ENCODE measurements around the gene CCR5AS.
A peak's percentile ranks its signal among the peaks of the same experiment; 100 is the strongest.

CCR5AS gene

GRCh38 chr3:46368569-46368968 is 38.3 kb downstream of the CCR5AS start:
- Mint-ChIP-seq H3K27ac (peak overlapping the region in 4 of 10 donors; percentile 25 to 90 (median 60)), H3K36me3 (no peaks in the 10 kb centered on the region), H3K4me1 (peaks cover 9 to 48% (median 23%) of the 10 kb centered on the region in 4 donors), H3K27me3 (peaks cover 0 to 3% (median 0%) of the 10 kb centered on the region in 5 donors), H3K4me3 (peak overlapping the region in 4 of 10 donors; percentile 11 to 52 (median 28)), H3K9me3 (no peaks in the 10 kb centered on the region)
- peak in 5 of 10 donors; percentile 23 to 45 (median 43) for DNase-seq
- POLR2A ChIA-PET: no interaction called here
- ATAC-seq: peak; percentile 39 to 63

GRCh38 chr3:46367811-46368210 is 39.1 kb downstream of the CCR5AS start:
- DNase-seq (no peak), ATAC-seq (no peak)
- Mint-ChIP-seq H3K36me3 (no peaks in the 10 kb centered on the region), H3K27me3 (no peaks in the 10 kb centered on the region), H3K4me1 (peaks cover 7 to 46% (median 23%) of the 10 kb centered on the region in 4 donors), H3K27ac (peak overlapping the region in 3 of 10 donors; percentile 68 to 90 (median 69)), H3K9me3 (no peaks in the 10 kb centered on the region), H3K4me3 (peak overlapping the region in 1 of 10 donors; percentile 62)
- POLR2A ChIA-PET: no interaction called here

GRCh38 chr3:46365737-46366524 is 40.9 kb downstream of the CCR5AS start:
- no peak for ATAC-seq
- peak overlapping the region in 2 of 10 donors; percentile 7 to 25 for H3K27ac Mint-ChIP-seq
- H3K36me3 Mint-ChIP-seq: no peaks in the 10 kb centered on the region
- no peaks in the 10 kb centered on the region for H3K27me3 Mint-ChIP-seq
- POLR2A ChIA-PET: no interaction called here
- no peak overlapping the region for H3K4me3 Mint-ChIP-seq
- peaks cover 7 to 43% (median 22%) of the 10 kb centered on the region in 4 donors for H3K4me1 Mint-ChIP-seq
- no peaks in the 10 kb centered on the region for H3K9me3 Mint-ChIP-seq
- no peak for DNase-seq

- POLR2A ChIA-PET: interaction anchor here (0.6 kb wide), 1 partner anchor 24 kb away, joined by 3 read pairs; no protein-coding TSS in a partner anchor
- no peaks in the 10 kb centered on the region for H3K9me3 Mint-ChIP-seq
- no peaks in the 10 kb centered on the region for H3K36me3 Mint-ChIP-seq
- ATAC-seq (no peak), DNase-seq (no peak)
- no peak overlapping the region for H3K27ac Mint-ChIP-seq
- no peak overlapping the region for H3K4me3 Mint-ChIP-seq
- no peaks in the 10 kb centered on the region for H3K27me3 Mint-ChIP-seq
- H3K4me1 Mint-ChIP-seq: peaks cover 2 to 45% (median 16%) of the 10 kb centered on the region in 4 donors
These were observed 41.8 kb downstream of the CCR5AS start for GRCh38 chr3:46365041-46365440.

GRCh38 chr3:46361408-46362283 is 45.2 kb downstream of the CCR5AS start:
- ATAC-seq: no peak
- Mint-ChIP-seq H3K4me1 (peaks cover 0 to 40% (median 3%) of the 10 kb centered on the region in 4 donors), H3K36me3 (no peaks in the 10 kb centered on the region), H3K27me3 (peaks cover 0 to 9% (median 0%) of the 10 kb centered on the region in 5 donors), H3K4me3 (no peak overlapping the region), H3K27ac (peak overlapping the region in 4 of 10 donors; percentile 25 to 66 (median 36)), H3K9me3 (no peaks in the 10 kb centered on the region)
- POLR2A ChIA-PET: no interaction called here
- DNase-seq: no peak

GRCh38 chr3:46360907-46361306 is 46.0 kb downstream of the CCR5AS start:
- peaks cover 0 to 42% (median 3%) of the 10 kb centered on the region in 4 donors for H3K4me1 Mint-ChIP-seq
- H3K27me3 Mint-ChIP-seq: peaks cover 0 to 14% (median 0%) of the 10 kb centered on the region in 5 donors
- no peaks in the 10 kb centered on the region for H3K9me3 Mint-ChIP-seq
- ATAC-seq (no peak), DNase-seq (no peak)
- peak overlapping the region in 2 of 10 donors; percentile 2 to 17 for H3K4me3 Mint-ChIP-seq
- POLR2A ChIA-PET: no interaction called here
- no peaks in the 10 kb centered on the region for H3K36me3 Mint-ChIP-seq
- H3K27ac Mint-ChIP-seq: peak overlapping the region in 1 of 10 donors; percentile 25

- POLR2A ChIA-PET: interaction anchor here (1.3 kb wide), 1 partner anchor 9 kb away, joined by 3 read pairs; no protein-coding TSS in a partner anchor
- H3K4me3 Mint-ChIP-seq: no peak overlapping the region
- H3K4me1 Mint-ChIP-seq: peaks cover 4 to 51% (median 8%) of the 10 kb centered on the region in 4 donors
- H3K36me3 Mint-ChIP-seq: no peaks in the 10 kb centered on the region
- no peaks in the 10 kb centered on the region for H3K9me3 Mint-ChIP-seq
- DNase-seq (no peak), ATAC-seq (no peak)
- peaks cover 0 to 21% (median 4%) of the 10 kb centered on the region in 5 donors for H3K27me3 Mint-ChIP-seq
- peak overlapping the region in 2 of 10 donors; percentile 56 to 78 for H3K27ac Mint-ChIP-seq
These were observed 47.0 kb downstream of the CCR5AS start for GRCh38 chr3:46359733-46360493.

- peaks cover 0 to 25% (median 4%) of the 10 kb centered on the region in 5 donors for H3K27me3 Mint-ChIP-seq
- ATAC-seq (no peak), DNase-seq (no peak)
- no peaks in the 10 kb centered on the region for H3K9me3 Mint-ChIP-seq
- no peaks in the 10 kb centered on the region for H3K36me3 Mint-ChIP-seq
- H3K27ac Mint-ChIP-seq: peak overlapping the region in 1 of 10 donors; percentile 32
- POLR2A ChIA-PET: no interaction called here
- no peak overlapping the region for H3K4me3 Mint-ChIP-seq
- H3K4me1 Mint-ChIP-seq: peaks cover 11 to 64% (median 20%) of the 10 kb centered on the region in 4 donors
These were observed 48.4 kb downstream of the CCR5AS start for GRCh38 chr3:46358466-46358865.

- Mint-ChIP-seq H3K36me3 (no peaks in the 10 kb centered on the region), H3K4me3 (peak overlapping the region in 2 of 10 donors; percentile 14 to 66), H3K27ac (no peak overlapping the region), H3K27me3 (peaks cover 0 to 25% (median 4%) of the 10 kb centered on the region in 5 donors), H3K4me1 (peaks cover 14 to 76% (median 32%) of the 10 kb centered on the region in 4 donors), H3K9me3 (no peaks in the 10 kb centered on the region)
- DNase-seq (no peak), ATAC-seq (no peak)
- POLR2A ChIA-PET: no interaction called here
These were observed 50.0 kb downstream of the CCR5AS start for GRCh38 chr3:46356909-46357308.

- Mint-ChIP-seq H3K27me3 (peaks cover 0 to 25% (median 4%) of the 10 kb centered on the region in 5 donors), H3K4me1 (peaks cover 14 to 77% (median 37%) of the 10 kb centered on the region in 4 donors), H3K4me3 (peak overlapping the region in 2 of 10 donors; percentile 0 to 66), H3K27ac (peak overlapping the region in 1 of 10 donors; percentile 14), H3K36me3 (no peaks in the 10 kb centered on the region), H3K9me3 (no peaks in the 10 kb centered on the region)
- ATAC-seq: no peak
- DNase-seq: no peak
- POLR2A ChIA-PET: no interaction called here
These were observed 50.6 kb downstream of the CCR5AS start for GRCh38 chr3:46356276-46356675.

GRCh38 chr3:46354984-46355383 is 51.9 kb downstream of the CCR5AS start:
- H3K9me3 Mint-ChIP-seq: no peaks in the 10 kb centered on the region
- peaks cover 0 to 25% (median 4%) of the 10 kb centered on the region in 5 donors for H3K27me3 Mint-ChIP-seq
- no peaks in the 10 kb centered on the region for H3K36me3 Mint-ChIP-seq
- peak overlapping the region in 2 of 10 donors; percentile 24 to 53 for H3K27ac Mint-ChIP-seq
- no peak for DNase-seq
- ATAC-seq: no peak
- H3K4me3 Mint-ChIP-seq: peak overlapping the region in 3 of 10 donors; percentile 1 to 66 (median 7)
- H3K4me1 Mint-ChIP-seq: peaks cover 17 to 77% (median 48%) of the 10 kb centered on the region in 4 donors
- POLR2A ChIA-PET: no interaction called here

- Mint-ChIP-seq H3K4me1 (peaks cover 17 to 77% (median 54%) of the 10 kb centered on the region in 4 donors), H3K4me3 (peak overlapping the region in 6 of 10 donors; percentile 4 to 67 (median 43)), H3K36me3 (no peaks in the 10 kb centered on the region), H3K9me3 (no peaks in the 10 kb centered on the region), H3K27me3 (peaks cover 0 to 25% (median 4%) of the 10 kb centered on the region in 5 donors), H3K27ac (peak overlapping the region in 2 of 10 donors; percentile 53 to 64)
- DNase-seq (no peak), ATAC-seq (no peak)
- POLR2A ChIA-PET: no interaction called here
These were observed 52.4 kb downstream of the CCR5AS start for GRCh38 chr3:46354478-46354877.
